GM12801 (cell line): Measurements from ENCODE around the gene ZBTB20.

Source experiments
- TF ChIP-seq, protein P1 (sequence below): IDR thresholded peaks from one replicate; pipeline ENCODE4 v1.5.1; 2011; ENCODE audit warnings: control low read depth; ENCODE audit not compliant: insufficient read length; ENCODE audit errors: extremely low read depth

The ZBTB20 gene

GRCh38 chr3:114716126-114716525, 431.0 kb downstream of the ZBTB20 start:
- TF ChIP-seq, protein P1, sequence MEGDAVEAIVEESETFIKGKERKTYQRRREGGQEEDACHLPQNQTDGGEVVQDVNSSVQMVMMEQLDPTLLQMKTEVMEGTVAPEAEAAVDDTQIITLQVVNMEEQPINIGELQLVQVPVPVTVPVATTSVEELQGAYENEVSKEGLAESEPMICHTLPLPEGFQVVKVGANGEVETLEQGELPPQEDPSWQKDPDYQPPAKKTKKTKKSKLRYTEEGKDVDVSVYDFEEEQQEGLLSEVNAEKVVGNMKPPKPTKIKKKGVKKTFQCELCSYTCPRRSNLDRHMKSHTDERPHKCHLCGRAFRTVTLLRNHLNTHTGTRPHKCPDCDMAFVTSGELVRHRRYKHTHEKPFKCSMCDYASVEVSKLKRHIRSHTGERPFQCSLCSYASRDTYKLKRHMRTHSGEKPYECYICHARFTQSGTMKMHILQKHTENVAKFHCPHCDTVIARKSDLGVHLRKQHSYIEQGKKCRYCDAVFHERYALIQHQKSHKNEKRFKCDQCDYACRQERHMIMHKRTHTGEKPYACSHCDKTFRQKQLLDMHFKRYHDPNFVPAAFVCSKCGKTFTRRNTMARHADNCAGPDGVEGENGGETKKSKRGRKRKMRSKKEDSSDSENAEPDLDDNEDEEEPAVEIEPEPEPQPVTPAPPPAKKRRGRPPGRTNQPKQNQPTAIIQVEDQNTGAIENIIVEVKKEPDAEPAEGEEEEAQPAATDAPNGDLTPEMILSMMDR = no peak

- TF ChIP-seq, protein P1 = no peak
Measured at GRCh38 chr3:114714957-114715460, 432.1 kb downstream of the ZBTB20 start.

- TF ChIP-seq, protein P1 = no peak
Measured at GRCh38 chr3:114714237-114714636, 432.9 kb downstream of the ZBTB20 start.

DNA sequence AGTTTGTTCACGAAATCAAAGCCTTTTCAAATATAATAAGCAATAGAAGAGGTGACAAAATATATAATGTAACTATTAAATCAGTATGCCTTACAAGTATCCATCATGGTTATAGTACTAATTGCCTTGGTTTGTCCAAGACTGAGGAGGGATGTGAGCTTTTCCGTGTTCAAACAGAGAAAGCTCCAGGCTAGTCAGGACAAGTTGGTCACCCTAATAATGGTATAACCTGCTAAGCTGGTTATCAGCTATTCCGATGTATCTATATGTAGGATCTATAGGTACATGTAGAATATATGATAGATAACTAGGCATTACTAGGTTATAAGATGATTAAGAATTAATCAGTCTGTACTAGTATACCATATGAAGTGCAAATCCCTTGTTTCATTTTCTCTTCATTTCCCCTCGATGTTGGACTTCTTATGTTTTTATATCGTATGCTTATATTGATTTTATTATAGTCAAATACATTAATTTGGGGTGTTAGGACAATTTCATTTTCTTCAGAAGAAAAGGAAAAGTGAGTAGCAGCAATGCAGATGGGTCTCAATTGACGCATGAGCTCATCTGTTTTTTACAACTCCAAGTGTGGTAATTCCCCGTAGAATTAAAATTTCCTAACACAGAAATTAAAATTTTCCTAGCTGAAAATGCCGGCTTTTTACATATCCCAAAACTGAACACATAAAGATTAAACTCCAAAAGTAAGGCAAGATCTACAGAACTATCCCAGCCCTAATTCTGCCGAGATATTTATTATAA, 434.2 kb downstream of the ZBTB20 start:
- TF ChIP-seq, protein P1 = no peak

DNA sequence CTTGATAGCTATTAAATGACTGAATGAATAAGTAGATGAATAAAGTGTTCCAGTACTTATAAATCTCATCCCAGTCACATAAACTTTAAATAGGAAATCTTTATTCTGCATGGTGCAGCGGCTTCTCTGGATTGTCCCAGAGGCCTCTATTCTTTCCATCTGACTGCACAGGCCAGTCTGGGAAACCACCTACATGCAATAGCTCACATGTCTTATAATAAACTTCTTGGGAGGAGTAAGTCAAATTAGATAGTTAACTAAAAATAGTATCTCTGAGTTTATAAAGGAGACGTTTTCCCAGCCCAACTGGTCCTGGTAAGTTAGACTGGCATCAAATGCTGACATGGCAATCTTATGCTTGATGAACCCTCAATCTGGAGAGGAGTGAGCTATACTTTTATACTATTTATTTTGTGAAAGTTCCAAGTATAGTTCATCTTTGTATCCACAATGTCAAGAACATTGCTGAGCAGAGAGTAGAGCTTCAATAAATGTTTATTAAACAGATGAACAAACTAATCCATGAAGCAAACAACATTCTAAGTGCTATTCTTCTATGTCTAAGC, 435.7 kb downstream of the ZBTB20 start:
- TF ChIP-seq, protein P1 = no peak

DNA sequence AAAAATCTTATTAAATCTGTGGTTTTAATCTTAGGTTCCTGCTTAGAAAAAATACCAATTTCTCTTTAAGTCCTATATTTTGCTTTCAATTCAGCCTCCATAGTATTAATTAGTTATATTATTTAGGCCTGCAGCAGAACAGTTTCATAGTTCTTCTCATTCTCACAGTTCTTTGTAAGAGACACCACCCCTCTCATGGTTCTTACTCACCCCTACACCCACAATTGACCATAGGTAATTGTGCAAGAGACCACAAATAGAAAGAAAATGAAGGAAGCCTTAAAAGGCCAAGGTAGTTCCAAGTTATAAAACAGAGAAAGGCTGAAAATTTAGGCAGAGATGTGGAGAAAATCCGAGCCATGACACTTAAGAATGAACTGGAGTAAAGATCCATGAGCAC, 438.0 kb downstream of the ZBTB20 start:
- TF ChIP-seq, protein P1 = no peak

GRCh38 chr3:114707252-114707860, 439.7 kb downstream of the ZBTB20 start:
- TF ChIP-seq, protein P1 = no peak
